ENCODE measurements around the gene SNX18. TPM values are rescaled to one million over a fixed set of nuclear protein-coding genes. Genes with fewer than 3 reads are reported as not detected.

SNX18 gene
- total and polyA plus RNA-seq, 2 experiments from 2014 or later: 4.7 to 33.0 TPM

- TF ChIP-seq, protein P1, sequence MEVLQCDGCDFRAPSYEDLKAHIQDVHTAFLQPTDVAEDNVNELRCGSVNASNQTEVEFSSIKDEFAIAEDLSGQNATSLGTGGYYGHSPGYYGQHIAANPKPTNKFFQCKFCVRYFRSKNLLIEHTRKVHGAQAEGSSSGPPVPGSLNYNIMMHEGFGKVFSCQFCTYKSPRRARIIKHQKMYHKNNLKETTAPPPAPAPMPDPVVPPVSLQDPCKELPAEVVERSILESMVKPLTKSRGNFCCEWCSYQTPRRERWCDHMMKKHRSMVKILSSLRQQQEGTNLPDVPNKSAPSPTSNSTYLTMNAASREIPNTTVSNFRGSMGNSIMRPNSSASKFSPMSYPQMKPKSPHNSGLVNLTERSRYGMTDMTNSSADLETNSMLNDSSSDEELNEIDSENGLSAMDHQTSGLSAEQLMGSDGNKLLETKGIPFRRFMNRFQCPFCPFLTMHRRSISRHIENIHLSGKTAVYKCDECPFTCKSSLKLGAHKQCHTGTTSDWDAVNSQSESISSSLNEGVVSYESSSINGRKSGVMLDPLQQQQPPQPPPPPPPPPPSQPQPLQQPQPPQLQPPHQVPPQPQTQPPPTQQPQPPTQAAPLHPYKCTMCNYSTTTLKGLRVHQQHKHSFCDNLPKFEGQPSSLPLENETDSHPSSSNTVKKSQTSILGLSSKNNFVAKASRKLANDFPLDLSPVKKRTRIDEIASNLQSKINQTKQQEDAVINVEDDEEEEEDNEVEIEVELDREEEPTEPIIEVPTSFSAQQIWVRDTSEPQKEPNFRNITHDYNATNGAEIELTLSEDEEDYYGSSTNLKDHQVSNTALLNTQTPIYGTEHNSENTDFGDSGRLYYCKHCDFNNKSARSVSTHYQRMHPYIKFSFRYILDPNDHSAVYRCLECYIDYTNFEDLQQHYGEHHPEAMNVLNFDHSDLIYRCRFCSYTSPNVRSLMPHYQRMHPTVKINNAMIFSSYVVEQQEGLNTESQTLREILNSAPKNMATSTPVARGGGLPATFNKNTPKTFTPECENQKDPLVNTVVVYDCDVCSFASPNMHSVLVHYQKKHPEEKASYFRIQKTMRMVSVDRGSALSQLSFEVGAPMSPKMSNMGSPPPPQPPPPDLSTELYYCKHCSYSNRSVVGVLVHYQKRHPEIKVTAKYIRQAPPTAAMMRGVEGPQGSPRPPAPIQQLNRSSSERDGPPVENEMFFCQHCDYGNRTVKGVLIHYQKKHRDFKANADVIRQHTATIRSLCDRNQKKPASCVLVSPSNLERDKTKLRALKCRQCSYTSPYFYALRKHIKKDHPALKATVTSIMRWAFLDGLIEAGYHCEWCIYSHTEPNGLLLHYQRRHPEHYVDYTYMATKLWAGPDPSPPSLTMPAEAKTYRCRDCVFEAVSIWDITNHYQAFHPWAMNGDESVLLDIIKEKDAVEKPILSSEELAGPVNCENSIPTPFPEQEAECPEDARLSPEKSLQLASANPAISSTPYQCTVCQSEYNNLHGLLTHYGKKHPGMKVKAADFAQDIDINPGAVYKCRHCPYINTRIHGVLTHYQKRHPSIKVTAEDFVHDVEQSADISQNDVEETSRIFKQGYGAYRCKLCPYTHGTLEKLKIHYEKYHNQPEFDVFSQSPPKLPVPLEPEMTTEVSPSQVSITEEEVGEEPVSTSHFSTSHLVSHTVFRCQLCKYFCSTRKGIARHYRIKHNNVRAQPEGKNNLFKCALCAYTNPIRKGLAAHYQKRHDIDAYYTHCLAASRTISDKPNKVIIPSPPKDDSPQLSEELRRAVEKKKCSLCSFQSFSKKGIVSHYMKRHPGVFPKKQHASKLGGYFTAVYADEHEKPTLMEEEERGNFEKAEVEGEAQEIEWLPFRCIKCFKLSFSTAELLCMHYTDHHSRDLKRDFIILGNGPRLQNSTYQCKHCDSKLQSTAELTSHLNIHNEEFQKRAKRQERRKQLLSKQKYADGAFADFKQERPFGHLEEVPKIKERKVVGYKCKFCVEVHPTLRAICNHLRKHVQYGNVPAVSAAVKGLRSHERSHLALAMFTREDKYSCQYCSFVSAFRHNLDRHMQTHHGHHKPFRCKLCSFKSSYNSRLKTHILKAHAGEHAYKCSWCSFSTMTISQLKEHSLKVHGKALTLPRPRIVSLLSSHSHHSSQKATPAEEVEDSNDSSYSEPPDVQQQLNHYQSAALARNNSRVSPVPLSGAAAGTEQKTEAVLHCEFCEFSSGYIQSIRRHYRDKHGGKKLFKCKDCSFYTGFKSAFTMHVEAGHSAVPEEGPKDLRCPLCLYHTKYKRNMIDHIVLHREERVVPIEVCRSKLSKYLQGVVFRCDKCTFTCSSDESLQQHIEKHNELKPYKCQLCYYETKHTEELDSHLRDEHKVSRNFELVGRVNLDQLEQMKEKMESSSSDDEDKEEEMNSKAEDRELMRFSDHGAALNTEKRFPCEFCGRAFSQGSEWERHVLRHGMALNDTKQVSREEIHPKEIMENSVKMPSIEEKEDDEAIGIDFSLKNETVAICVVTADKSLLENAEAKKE (CRISPR knock-in tag; IDR thresholded peaks at IDR 0.05): no peak
Measured at GRCh38 chr5:54516051-54516655, 1.4 kb upstream of the SNX18 start (continued).

DNA sequence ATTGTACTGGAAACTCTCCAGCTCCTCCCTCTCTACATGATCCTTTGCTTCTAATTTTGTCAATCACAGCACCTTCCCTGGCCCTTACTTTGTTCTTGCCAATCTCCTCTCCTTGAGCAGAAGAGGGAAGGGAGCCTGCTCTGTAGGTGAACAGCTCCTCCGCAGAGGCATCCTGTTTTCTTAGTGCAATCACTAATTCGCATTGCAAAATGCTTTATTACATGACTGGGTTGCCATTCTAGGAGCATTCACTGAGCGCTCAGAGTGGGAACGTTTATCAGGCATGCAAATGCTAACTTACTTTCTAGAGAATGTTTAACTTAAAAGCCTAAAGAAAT lies 416 bp upstream of the SNX18 start:
- H4K20me1 ChIP-seq (replicated peaks; ENCODE audit: insufficient read depth): no peaks in the 10 kb centered on the region
- Mint-ChIP-seq H3K36me3 (ENCODE audit: low read depth) (peaks cover 16% of the 10 kb centered on the region), H3K4me3 (peak overlapping the region; percentile 61), H3K27me3 (ENCODE audit: insufficient read depth, low read depth, poor library complexity) (peaks cover 17% of the 10 kb centered on the region), H3K9me3 (peaks cover 8% of the 10 kb centered on the region; the same call in 1 of the 3 replicates), H3K4me1 (peaks cover 19% of the 10 kb centered on the region; the same call in 2 of the 3 replicates), H3K27ac (no peak overlapping the region)
- peak; percentile 33 for ATAC-seq
- peaks cover 4% of the 10 kb centered on the region; the same call in 1 of the 2 replicates for H3K9me2 ChIP-seq (ENCODE audit: insufficient read depth)
- no peak for DNase-seq (ENCODE audit: low spot score)
- H3K4me1 ChIP-seq (ENCODE audit: insufficient read depth): peaks cover 12% of the 10 kb centered on the region; the same call in 1 of the 2 replicates
- no peak overlapping the region for H3K27ac ChIP-seq (ENCODE audit: low read depth)
- peaks cover 25% of the 10 kb centered on the region for H3K27me3 ChIP-seq (ENCODE audit: insufficient read depth)
- H3K4me2 ChIP-seq: peak overlapping the region; percentile 73
- H2AFZ ChIP-seq: peak overlapping the region; percentile 91
- H3K4me3 ChIP-seq: peak overlapping the region; percentile 52
- no peaks in the 10 kb centered on the region for H3K36me3 ChIP-seq (ENCODE audit: insufficient read depth)
- H3K79me2 ChIP-seq (replicated peaks; ENCODE audit: insufficient read depth): peaks cover 34% of the 10 kb centered on the region
- no peaks in the 10 kb centered on the region for H3F3A ChIP-seq (replicated peaks; ENCODE audit: low read depth)
- TF ChIP-seq ZNF331 (CRISPR knock-in tag; IDR thresholded peaks at IDR 0.05; ENCODE audit: low read depth) (no peak), EZH2phosphoT487 (IDR thresholded peaks at IDR 0.05; ENCODE audit: unreplicated experiment) (no peak), STAT1 (IDR thresholded peaks at IDR 0.05; ENCODE audit: unreplicated experiment) (no peak), POLR2AphosphoS5 (IDR thresholded peaks at IDR 0.05; ENCODE audit: low read depth) (no peak), JUNB (IDR thresholded peaks at IDR 0.05; ENCODE audit: unreplicated experiment) (no peak), REST (IDR thresholded peaks at IDR 0.05; ENCODE audit: unreplicated experiment) (no peak), CREB1 (CRISPR knock-in tag; IDR thresholded peaks at IDR 0.05; ENCODE audit: low read depth) (no peak), EZH2 (IDR thresholded peaks at IDR 0.05; ENCODE audit: low read depth, unreplicated experiment) (no peak), ZNF114 (CRISPR knock-in tag; IDR thresholded peaks at IDR 0.05) (no peak), NANOG (IDR thresholded peaks at IDR 0.05; ENCODE audit: borderline replicate concordance) (no peak), CTCF (conservative IDR thresholded peaks at IDR 0.05; ENCODE audit: low read depth in 2 of 2) (no peak)
- TF ChIP-seq, protein P2, sequence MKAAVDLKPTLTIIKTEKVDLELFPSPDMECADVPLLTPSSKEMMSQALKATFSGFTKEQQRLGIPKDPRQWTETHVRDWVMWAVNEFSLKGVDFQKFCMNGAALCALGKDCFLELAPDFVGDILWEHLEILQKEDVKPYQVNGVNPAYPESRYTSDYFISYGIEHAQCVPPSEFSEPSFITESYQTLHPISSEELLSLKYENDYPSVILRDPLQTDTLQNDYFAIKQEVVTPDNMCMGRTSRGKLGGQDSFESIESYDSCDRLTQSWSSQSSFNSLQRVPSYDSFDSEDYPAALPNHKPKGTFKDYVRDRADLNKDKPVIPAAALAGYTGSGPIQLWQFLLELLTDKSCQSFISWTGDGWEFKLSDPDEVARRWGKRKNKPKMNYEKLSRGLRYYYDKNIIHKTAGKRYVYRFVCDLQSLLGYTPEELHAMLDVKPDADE (IDR thresholded peaks at IDR 0.05): no peak

Data from GM23338 (cell line).